Mesendoderm (in vitro differentiated cells): ENCODE measurements around the gene CYSRT1.
A peak's percentile ranks its signal among the peaks of the same experiment; 100 is the strongest.

ENCODE experiments used
- DNase-seq: peaks from one replicate; pipeline ENCODE4 v3.0.0; 2013
- H2AK5ac ChIP-seq: 2 replicates; pipeline ENCODE4 v1.6.1; 2013; ENCODE audit warnings: low read length, inconsistent platforms
- H2BK120ac ChIP-seq: 2 replicates; pipeline ENCODE4 v1.6.1; 2013; ENCODE audit warnings: low read depth, mild to moderate bottlenecking, low read length, moderate library complexity, mixed read lengths
- H2BK15ac ChIP-seq: replicated peaks from 2 replicates; pipeline ENCODE4 v1.6.1; 2013; ENCODE audit warnings: low read depth, mild to moderate bottlenecking, moderate library complexity
- H2BK5ac ChIP-seq: 2 replicates; pipeline ENCODE4 v1.6.1; 2013; ENCODE audit warnings: low read length, inconsistent platforms
- H3K18ac ChIP-seq: 2 replicates; pipeline ENCODE4 v1.6.1; 2013; ENCODE audit warnings: mild to moderate bottlenecking, low read length, mixed read lengths
- H3K23ac ChIP-seq: one replicate; pipeline ENCODE4 v1.6.1; 2013; ENCODE audit warnings: low read length
- H3K27ac ChIP-seq: 2 replicates; pipeline ENCODE4 v1.5.1; 2013; ENCODE audit warnings: low read depth, mild to moderate bottlenecking, inconsistent platforms, low read length, moderate library complexity
- H3K27me3 ChIP-seq: 2 replicates; pipeline ENCODE4 v1.6.1; 2013; ENCODE audit warnings: low read length, control low read depth, mild to moderate bottlenecking, inconsistent platforms; ENCODE audit not compliant: insufficient read depth, poor library complexity
- H3K36me3 ChIP-seq: 2 replicates; pipeline ENCODE4 v1.6.1; 2013; ENCODE audit warnings: low read length, inconsistent platforms; ENCODE audit not compliant: control insufficient read depth, insufficient read depth
- H3K4ac ChIP-seq: one replicate; pipeline ENCODE4 v1.6.1; 2013; ENCODE audit warnings: low read depth, mild to moderate bottlenecking, low read length, moderate library complexity
- H3K4me1 ChIP-seq: 2 replicates; pipeline ENCODE4 v1.6.1; 2013; ENCODE audit warnings: low read depth, low read length, inconsistent platforms; ENCODE audit not compliant: control insufficient read depth
- H3K4me2 ChIP-seq: 2 replicates; pipeline ENCODE4 v1.6.1; 2013; ENCODE audit warnings: low read length
- H3K4me3 ChIP-seq: 2 replicates; pipeline ENCODE4 v1.5.1; 2013; ENCODE audit warnings: mild to moderate bottlenecking, low read length
- H3K56ac ChIP-seq: one replicate; pipeline ENCODE4 v1.6.1; 2013; ENCODE audit warnings: low read length
- H3K79me1 ChIP-seq: 2 replicates; pipeline ENCODE4 v1.6.1; 2013; ENCODE audit warnings: low read length, inconsistent platforms
- H3K79me2 ChIP-seq: 2 replicates; pipeline ENCODE4 v1.6.1; 2013; ENCODE audit warnings: mild to moderate bottlenecking, low read length; ENCODE audit not compliant: control insufficient read depth, insufficient read depth
- H3K9ac ChIP-seq: 2 replicates; pipeline ENCODE4 v1.6.1; 2013; ENCODE audit warnings: low read length, inconsistent platforms
- H4K5ac ChIP-seq: one replicate; pipeline ENCODE4 v1.6.1; 2013; ENCODE audit warnings: low read length
- H4K8ac ChIP-seq: one replicate; pipeline ENCODE4 v1.6.1; 2013; ENCODE audit warnings: low read depth, mild to moderate bottlenecking, control low read depth, low read length, moderate library complexity
- WGBS: extraction: QIAGEN DNeasy Blood & Tissue Kit; methylation state at CpG from one replicate; pipeline ENCODE4 v1.1.7; 2013; ENCODE audit warnings: low lambda C conversion rate, missing lambda C conversion rate; ENCODE audit not compliant: insufficient coverage; ENCODE audit errors: extremely low coverage; 5-methylcytosine and 5-hydroxymethylcytosine counted together

Gene CYSRT1

DNA sequence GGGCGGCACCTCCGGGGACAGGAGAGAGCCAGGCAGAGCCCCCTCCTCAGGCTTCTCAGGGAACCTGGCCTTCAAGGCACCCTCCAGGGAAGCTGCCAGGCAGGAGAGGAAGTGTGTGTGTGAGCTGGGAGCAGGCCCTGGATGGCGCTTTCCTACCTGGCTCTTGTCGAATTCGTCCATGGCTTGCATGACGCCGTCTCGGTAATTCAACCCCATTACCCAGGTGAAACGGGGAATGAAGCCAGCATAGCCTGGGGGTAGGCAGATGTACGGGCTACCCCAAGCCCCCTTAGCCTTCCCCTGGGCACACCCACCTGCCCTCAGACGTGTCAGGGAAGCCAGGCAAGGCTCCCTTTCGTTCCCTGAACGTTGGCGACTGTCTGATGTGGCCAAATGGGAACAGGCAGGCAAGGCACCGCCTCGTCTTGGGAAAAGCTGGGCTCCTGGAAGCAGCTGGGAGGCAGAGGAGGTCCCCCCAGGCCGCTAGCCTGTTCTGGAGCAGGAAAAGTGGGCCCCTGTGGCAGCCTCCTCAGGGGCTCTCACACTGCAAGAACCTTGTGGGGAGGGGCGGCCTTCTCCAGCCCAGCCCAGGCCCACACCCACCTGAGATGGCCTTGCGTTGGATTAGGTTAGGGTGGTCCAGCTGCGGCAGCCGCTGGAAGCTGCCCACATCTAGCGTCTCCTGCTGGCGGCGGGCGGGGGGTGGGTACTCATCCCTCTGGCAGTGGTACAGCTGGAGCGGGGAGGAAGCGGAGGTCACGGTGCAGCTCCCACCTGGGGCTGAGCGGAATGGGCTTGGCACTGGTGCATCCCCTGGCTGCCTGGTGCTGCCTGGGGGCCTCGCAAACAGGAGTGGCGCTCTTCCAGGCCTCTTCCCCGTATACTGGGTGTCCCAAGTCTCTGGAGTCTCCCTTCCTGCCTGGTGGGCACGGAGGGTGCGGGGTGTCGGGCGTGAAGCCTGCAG lies 19.8 kb downstream of the CYSRT1 start:
- no CpG with 5 or more reads among the region's 36 CpGs for WGBS
- H3K4ac ChIP-seq, result no peak overlapping the region
- DNase-seq, result peak; percentile 69

DNA sequence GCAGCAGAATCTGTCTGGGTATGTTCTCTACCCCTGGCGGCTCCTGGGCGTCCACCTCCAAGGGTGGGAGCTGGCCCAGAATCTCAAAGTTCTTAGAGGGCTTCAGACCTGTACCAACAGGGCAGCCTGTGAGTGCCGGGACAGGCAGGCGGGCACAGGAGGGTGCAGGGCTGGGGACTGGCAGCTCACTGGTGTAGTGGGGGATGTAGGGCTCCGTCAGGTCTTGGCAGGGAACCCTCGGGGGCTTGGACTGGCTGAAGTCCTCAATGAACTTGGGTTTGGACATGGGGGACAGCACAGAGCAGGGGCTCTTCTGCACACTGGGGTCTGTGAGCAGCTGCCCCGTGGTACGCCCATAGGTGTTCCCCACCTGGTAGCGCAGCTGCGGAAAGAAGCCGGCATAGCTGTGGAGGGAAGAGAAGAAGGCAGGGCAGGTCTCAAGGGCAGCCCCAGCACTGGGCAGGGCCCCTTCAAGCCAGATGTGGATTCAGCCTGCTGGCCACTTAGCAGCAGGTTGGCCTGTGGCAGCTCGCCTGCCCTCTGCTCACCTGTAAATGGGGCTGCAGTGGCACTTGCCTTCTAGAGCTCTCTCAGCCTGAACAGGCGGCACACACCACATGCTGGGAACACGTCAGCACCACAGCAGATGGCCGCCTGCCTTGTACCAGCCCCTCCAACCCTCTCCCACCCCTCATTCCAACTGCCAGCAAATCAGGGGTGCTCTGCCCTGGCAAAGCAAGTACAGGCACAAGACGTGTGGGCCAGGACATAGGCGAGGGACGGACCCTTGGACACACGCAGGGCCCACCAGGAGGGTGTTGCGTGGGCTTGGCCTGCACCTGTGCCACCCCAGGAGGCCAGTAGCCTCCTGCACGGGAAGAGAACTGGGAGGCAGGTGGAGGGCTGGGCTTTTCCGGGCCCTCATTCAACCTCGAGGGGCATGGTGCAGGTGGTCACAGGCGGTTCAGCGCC lies 20.8 kb downstream of the CYSRT1 start:
- Histone ChIP-seq H4K5ac (no peak overlapping the region), H3K18ac (no peak overlapping the region), H2BK15ac (no peak overlapping the region), H3K4ac (no peak overlapping the region), H2AK5ac (no peak overlapping the region), H3K79me2 (peaks cover 16% of the 10 kb centered on the region), H3K23ac (no peak overlapping the region), H3K9ac (no peak overlapping the region), H3K79me1 (peaks cover 3% of the 10 kb centered on the region), H3K27ac (no peak overlapping the region), H2BK120ac (no peak overlapping the region), H3K4me3 (no peak overlapping the region), H3K36me3 (peaks cover 6% of the 10 kb centered on the region), H3K56ac (no peak overlapping the region), H4K8ac (no peak overlapping the region), H3K27me3 (no peaks in the 10 kb centered on the region), H3K4me1 (peaks cover 19% of the 10 kb centered on the region), H3K4me2 (no peak overlapping the region), H2BK5ac (no peak overlapping the region)
- DNase-seq, result no peak
- no CpG with 5 or more reads among the region's 25 CpGs for WGBS

More for the DNA sequence above, 19.8 kb downstream of the CYSRT1 start:
- no peak overlapping the region for H2BK15ac ChIP-seq
- peaks cover 16% of the 10 kb centered on the region for H3K79me2 ChIP-seq
- H2BK5ac ChIP-seq, result peak overlapping the region; percentile 77
- H3K56ac ChIP-seq, result peak overlapping the region; percentile 90
- H2AK5ac ChIP-seq, result peak overlapping the region; percentile 73
- H3K9ac ChIP-seq, result peak overlapping the region; percentile 28
- no peak overlapping the region for H2BK120ac ChIP-seq
- no peak overlapping the region for H3K23ac ChIP-seq
- no peak overlapping the region for H4K5ac ChIP-seq
- H4K8ac ChIP-seq, result no peak overlapping the region
- H3K4me3 ChIP-seq, result no peak overlapping the region
- H3K4me1 ChIP-seq, result peaks cover 14% of the 10 kb centered on the region
- H3K36me3 ChIP-seq, result peaks cover 6% of the 10 kb centered on the region
- H3K27ac ChIP-seq, result peak overlapping the region; percentile 2
- no peaks in the 10 kb centered on the region for H3K27me3 ChIP-seq
- H3K18ac ChIP-seq, result no peak overlapping the region
- peaks cover 3% of the 10 kb centered on the region for H3K79me1 ChIP-seq
- no peak overlapping the region for H3K4me2 ChIP-seq

DNA sequence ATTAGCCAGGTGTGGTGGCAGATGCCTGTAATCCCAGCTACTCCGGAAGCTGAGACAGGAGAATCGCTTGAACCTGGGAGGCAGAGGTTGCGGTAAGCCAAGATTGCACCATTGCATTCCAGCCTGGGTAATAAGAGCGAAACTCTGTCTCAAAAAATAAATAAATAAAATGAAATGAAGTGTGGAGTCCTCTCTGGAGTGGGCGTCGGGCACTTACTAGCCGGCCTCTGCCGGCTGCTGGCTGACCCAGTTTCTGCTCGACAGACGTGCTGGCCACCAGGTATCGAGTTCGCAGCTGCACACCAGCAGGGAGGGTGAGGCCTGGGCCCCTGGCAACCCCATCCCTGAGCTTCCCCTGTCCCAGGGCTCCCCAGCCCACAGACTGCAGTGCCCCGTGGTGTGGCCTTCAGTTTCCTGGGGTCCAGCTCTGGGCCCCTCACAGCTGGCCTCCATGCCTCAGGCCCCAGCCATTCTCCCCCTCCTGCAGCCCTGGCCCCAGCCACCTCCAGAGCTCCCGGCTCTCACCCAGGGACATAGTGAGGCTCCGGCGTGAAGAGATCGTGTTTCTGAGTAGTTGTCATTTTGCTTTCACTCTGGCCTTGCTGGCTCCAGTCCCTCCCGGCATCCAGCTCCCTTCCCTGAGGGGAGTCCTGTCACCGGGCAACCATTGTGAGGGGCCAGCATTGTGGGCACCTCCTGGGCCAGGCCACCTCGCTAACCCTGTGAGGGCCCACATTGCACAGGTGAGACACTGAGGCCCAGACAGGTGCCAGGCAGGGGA lies 22.4 kb downstream of the CYSRT1 start:
- Histone ChIP-seq H3K4me1 (peaks cover 21% of the 10 kb centered on the region), H3K9ac (no peak overlapping the region), H3K79me1 (peaks cover 3% of the 10 kb centered on the region), H2BK120ac (no peak overlapping the region), H4K5ac (no peak overlapping the region), H3K56ac (peak overlapping the region; percentile 39), H3K27me3 (no peaks in the 10 kb centered on the region), H3K79me2 (peaks cover 7% of the 10 kb centered on the region), H2AK5ac (no peak overlapping the region), H4K8ac (no peak overlapping the region), H3K18ac (no peak overlapping the region), H2BK15ac (no peak overlapping the region), H3K4me2 (no peak overlapping the region), H3K23ac (no peak overlapping the region), H2BK5ac (no peak overlapping the region), H3K4ac (no peak overlapping the region), H3K36me3 (peaks cover 4% of the 10 kb centered on the region), H3K4me3 (no peak overlapping the region), H3K27ac (no peak overlapping the region)
- no CpG with 5 or more reads among the region's 20 CpGs for WGBS
- DNase-seq, result no peak

GRCh38 chr9:137247916-137248175 lies 22.9 kb downstream of the CYSRT1 start:
- no peak overlapping the region for H3K18ac ChIP-seq

DNA sequence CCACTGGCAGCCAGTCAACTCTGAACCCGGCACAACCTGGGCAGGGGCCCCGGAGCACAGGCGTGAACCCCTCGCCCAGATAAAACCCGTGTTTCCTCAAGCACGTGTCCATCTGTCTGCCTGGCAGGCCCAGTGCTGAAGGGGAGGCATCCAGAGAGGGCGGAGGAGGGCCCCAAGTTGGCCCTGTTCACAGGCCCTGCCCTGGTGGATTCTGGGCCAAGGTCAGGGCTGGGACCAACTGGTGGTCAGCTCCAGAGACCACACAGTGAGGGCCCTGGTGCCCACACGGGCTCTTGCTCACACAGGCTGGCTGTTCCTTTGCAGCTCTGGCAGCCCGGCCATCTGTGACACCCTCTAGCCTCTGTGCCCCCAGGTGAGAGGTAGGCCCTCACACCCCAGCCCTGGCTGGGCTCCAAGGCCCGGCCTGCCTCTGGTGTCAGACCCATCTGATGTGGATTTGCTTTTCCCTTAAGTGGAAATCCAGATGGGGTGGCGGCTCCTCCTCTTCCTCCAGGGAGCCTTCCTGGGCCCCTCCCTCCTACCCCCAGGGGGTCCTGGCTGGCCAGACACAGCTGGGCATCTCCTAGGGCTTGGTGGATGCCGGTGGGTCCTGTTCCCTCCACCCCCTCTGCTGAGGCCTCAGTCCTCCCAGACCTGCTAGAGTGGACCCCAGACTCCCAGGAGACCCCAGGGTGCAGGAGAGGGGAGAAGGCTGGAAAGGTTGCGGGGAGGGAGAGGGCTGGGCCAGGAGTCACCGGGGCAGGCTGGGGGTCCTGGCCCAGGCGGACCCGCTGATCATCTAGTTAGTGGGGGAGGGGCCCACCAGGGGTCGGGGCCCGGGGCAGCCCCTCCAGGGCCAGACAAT lies 25.6 kb downstream of the CYSRT1 start:
- Histone ChIP-seq H4K8ac (no peak overlapping the region), H4K5ac (no peak overlapping the region), H3K36me3 (no peaks in the 10 kb centered on the region), H3K9ac (no peak overlapping the region), H3K18ac (no peak overlapping the region), H3K4ac (no peak overlapping the region), H3K56ac (peak overlapping the region; percentile 74), H3K4me3 (no peak overlapping the region), H2AK5ac (no peak overlapping the region), H2BK120ac (no peak overlapping the region), H3K27ac (no peak overlapping the region), H3K23ac (peak overlapping the region; percentile 89), H3K27me3 (no peaks in the 10 kb centered on the region), H3K79me1 (no peaks in the 10 kb centered on the region), H3K4me2 (no peak overlapping the region), H3K4me1 (peaks cover 9% of the 10 kb centered on the region), H2BK15ac (no peak overlapping the region), H2BK5ac (no peak overlapping the region), H3K79me2 (peaks cover 2% of the 10 kb centered on the region)
- peak; percentile 72 for DNase-seq
- no CpG with 5 or more reads among the region's 18 CpGs for WGBS

More at GRCh38 chr9:137247916-137248175, 22.9 kb downstream of the CYSRT1 start:
- H3K4me1 ChIP-seq, result peaks cover 21% of the 10 kb centered on the region
- H3K36me3 ChIP-seq, result no peaks in the 10 kb centered on the region
- WGBS, result no CpG with 5 or more reads among the region's 6 CpGs
- no peak overlapping the region for H2AK5ac ChIP-seq
- H3K79me2 ChIP-seq, result peaks cover 2% of the 10 kb centered on the region
- no peak overlapping the region for H3K4ac ChIP-seq
- H2BK15ac ChIP-seq, result no peak overlapping the region
- no peak overlapping the region for H4K8ac ChIP-seq
- no peak overlapping the region for H2BK120ac ChIP-seq
- H3K23ac ChIP-seq, result no peak overlapping the region
- no peak overlapping the region for H3K4me2 ChIP-seq
- H2BK5ac ChIP-seq, result no peak overlapping the region
- no peak overlapping the region for H4K5ac ChIP-seq
- DNase-seq, result no peak
- H3K9ac ChIP-seq, result no peak overlapping the region
- no peaks in the 10 kb centered on the region for H3K27me3 ChIP-seq
- H3K79me1 ChIP-seq, result no peaks in the 10 kb centered on the region
- no peak overlapping the region for H3K4me3 ChIP-seq
- H3K56ac ChIP-seq, result peak overlapping the region; percentile 11
- H3K27ac ChIP-seq, result no peak overlapping the region
